GM21717 (cell line): Measurements from ENCODE around the gene DMGDH.

Experiments used
- ATAC-seq: cut with Tn5 transposase; IDR thresholded peaks from one replicate; pipeline ENCODE4 v1.9.1; 2021; ENCODE audit warnings: mild to moderate bottlenecking, moderate library complexity; ENCODE audit not compliant: unreplicated experiment

DMGDH gene

DNA sequence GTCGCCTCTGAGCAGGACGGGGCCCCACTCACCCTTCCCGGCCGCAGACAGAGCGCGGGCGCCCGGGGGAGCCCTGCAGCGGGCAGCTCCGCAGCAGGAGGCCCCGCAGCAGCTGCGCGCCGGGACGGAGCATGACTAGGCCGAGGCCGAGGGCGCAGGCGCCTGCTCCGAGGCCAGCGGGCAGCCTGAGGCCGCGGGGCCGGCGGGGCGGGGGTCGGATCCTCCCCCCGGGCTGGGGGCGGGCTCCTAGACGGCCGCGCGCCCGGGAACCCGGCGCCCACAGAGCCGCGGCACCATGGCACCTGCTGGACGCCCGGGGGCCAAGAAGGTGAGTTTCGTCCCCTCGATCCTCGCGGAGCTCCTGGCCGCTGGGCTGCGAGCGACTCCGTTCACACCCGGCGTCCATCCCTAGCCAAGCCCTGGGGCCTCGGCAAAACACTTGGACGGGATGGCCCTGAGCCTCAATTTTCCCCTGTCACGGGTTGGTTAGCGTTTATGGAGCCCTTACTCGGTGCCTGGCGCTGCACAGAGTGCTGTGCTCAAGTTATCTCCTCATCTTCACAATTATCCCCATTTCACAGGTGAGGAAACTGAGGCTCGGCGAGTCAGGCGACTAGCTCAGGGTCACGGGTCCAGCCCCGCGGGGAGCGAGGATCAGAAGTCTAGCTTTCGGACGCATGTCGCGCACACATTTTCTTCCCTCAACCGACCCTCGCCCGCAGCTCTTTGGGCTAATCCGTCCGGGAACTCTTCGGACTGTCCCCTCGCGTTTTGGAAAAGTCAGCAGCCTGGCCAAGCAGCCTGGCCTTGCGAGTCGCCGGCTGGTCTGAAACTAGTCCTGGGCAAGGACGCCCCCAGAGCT is at the start of gene DMGDH, which contains the start of gene BHMT2:
TSS of gene DMGDH (minus strand) at position 187 of the 862 bp plus-strand sequence. CDS start at position 133, 54 bp downstream.
TSS of gene BHMT2 (plus strand) at position 280 of the 862 bp plus-strand sequence. CDS start at position 296, 16 bp downstream.
- no peak for ATAC-seq

- no peak for ATAC-seq
Measured at GRCh38 chr5:79112703-79113058, 43.2 kb upstream of the DMGDH start.

- no peak for ATAC-seq
Measured at GRCh38 chr5:79111960-79112702, 42.7 kb upstream of the DMGDH start.

DNA sequence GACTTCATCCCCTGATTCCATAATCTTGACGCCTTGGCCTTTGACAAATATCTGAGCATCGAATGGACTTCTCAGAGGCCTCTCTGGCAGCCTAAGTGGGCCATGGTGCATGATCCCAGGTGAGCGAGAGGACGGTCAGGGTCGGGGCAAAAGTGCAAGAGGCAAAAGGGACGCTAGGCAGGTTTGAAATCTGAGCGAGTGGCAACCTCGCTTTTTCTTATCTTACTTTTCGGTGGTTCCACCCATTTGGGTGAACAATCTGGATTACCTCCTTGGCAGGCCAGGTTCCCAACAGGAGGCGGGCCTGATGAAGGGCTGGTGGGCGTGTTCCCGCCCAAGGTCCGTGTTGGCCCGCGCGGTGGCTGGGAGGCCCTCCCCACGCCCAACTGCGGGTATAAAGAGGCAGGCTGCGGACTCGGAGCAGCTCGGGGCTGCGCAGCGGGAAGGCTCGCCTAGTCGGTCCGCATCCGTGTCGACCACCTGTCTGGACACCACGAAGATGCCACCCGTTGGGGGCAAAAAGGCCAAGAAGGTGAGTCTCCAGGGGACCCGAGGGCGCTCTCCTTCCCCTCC is 42.0 kb upstream of the DMGDH start, which contains the start of gene BHMT:
TSS of gene BHMT (plus strand) at position 423 of the 573 bp plus-strand sequence. CDS start at position 500, 77 bp downstream.
- no peak for ATAC-seq

DNA sequence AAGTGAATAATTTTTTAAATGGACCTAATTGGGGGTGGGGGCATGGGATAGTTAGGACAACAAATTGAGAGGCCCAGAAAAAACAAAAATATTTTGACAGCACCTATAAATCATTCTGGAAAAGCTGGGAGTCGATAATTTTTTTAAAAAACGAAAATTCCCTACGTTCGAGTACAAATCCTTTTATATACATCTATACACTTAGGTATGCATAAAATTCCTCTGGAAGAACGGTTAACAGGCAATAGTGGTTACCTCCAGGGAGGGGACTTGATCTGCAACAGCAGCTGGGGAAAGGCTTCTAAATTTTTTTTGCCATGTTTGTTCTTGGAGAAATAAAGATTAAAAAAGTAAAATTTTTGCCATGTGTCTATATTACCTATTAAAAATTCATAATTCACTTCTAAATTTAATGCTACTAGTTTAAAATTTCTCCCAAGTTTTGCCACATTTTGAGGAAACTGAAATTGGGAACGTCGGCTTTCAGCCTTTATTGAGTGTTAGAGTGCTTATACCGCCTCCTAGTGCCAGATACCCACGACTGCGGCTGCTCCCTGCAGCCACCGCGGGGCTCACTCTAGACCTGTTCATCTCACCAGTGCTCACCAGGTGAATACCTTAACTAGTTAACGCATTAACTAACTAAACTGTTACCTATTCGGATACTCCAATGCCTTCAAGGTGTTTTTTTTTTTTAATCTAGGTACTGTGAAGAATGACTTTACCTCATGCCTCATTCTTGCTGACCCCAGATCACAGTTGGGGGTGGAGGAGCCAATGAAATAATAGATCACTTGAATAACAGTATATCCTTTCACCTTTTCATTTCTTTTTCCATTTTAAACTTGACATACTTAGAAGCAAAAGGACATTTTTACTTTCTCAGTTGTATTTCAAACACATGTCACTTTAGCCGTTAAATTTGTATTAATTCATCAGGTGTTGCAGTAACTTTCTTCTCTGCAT is 40.3 kb upstream of the DMGDH start:
- ATAC-seq, result no peak

- no peak for ATAC-seq
Measured at GRCh38 chr5:79108792-79109191, 39.3 kb upstream of the DMGDH start.

GRCh38 chr5:79108086-79108485 is 38.6 kb upstream of the DMGDH start:
- no peak for ATAC-seq

GRCh38 chr5:79107020-79107796 is 37.7 kb upstream of the DMGDH start:
- no peak for ATAC-seq

GRCh38 chr5:79105868-79106267 is 36.4 kb upstream of the DMGDH start:
- no peak for ATAC-seq

- no peak for ATAC-seq
Measured at GRCh38 chr5:79093762-79094161, 24.3 kb upstream of the DMGDH start.

DNA sequence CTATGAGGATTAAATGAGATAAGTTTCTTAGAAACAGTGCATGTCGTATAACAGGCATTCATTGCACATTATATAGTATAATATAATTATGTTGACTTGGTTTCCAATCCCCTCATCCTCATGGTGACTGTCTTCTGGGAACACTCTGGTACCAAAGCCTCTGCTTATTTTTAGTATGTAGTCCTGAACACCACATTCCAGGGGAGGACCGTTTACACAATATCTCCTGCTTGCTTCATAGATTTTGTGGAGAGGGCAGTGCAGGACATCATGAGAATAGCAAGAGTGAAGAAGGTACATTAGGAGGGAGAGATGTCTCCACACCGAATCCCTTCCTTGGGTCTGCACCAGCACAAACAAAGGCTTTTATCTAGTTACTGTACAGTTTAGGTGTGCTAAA is 21.6 kb upstream of the DMGDH start:
- ATAC-seq, result no peak

GRCh38 chr5:79088507-79088906 is 19.0 kb upstream of the DMGDH start:
- ATAC-seq, result no peak

DNA sequence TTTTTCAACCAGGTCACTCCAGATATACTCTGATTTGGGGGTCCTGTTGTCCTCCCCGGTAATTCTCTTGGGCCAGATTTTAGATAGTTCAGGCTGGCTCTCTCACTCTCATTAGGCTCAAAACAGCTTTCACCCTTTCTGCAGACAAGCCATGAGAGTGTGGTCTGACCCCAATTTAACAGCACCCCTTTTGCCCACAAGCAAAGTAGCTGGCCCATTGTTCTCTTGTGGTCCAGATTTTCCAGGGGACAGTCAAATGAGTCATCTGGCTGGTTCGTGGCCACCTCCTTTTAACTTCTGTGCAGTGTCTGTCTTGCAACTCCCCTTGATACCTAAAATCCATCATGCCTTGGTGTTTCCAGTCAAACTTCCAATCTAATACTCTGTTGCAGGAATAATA is 16.6 kb upstream of the DMGDH start:
- no peak for ATAC-seq

DNA sequence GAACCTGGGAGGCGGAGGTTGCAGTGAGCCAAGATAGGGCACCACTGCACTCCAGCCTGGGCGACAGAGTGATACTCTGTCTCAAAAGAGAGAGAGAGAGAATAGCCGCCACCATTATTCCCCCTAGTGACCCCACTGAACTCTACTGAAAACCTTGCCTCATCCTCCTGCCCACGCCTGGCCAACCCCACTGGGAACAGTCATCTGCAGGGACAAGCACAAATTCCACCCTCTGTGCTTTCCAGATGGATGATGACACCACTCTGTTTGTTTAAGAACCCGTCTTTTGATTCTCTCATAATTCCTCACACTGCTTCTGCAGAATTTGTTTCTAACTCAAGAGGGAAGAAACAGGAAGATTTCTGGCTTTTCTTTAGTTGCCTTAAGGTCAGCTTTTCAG is 12.3 kb upstream of the DMGDH start:
- no peak for ATAC-seq

GRCh38 chr5:79080804-79081203 is 11.3 kb upstream of the DMGDH start:
- no peak for ATAC-seq

DNA sequence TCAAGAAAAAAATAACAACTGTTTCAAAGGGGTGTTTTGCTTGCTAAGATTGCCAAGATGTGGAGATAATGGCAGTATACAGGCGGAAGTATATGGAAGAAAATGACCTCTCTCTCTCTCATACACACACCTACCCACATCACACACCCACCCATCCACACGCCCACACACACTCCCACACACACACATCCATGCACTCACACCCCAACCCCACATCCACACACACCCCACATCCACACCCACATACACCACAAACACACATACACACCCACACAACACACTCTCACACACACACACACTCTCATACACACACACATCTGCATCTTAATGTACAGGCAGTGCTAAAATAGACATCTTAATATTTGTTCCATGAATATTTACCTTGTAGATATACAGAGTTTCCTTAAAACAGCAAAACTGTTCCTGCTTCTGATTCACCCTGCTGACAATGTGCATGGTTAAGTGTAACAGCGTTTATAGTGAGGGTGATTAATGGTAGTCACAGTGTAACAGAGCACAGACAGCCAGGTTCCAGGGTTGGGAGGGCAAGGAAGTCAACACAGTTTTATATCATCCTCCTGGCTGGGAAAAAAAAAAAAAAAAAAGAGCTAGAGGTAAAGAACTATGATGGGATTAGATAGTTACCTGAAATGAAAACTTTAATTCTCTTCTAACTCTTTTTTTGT is 8.3 kb upstream of the DMGDH start:
- no peak for ATAC-seq

DNA sequence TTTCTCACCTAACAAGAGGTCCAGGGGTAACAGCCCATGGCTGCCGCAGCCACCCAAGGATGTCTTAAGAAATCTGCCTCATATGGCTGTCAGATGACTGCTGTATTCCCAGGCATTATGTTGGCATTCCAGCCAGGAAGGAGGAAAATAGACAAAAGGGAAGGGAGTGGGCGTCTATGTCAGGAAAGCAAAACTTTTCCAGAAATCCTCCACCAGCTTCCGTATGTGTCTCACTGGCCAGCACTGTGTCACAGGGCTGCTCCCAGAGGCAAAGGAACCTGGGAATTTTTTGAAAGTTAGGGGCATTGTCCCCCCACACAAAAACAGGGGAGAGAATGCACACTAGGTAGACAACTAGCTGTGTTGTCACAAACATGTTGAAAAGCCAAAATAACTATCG is 7.3 kb upstream of the DMGDH start:
- ATAC-seq, result no peak

GRCh38 chr5:79075646-79076426 is 6.4 kb upstream of the DMGDH start:
- no peak for ATAC-seq
